ENCODE data around the gene NGLY1. TPM values are rescaled to one million over a fixed set of nuclear protein-coding genes. Genes with fewer than 3 reads are reported as not detected.

Gene NGLY1, protein sequence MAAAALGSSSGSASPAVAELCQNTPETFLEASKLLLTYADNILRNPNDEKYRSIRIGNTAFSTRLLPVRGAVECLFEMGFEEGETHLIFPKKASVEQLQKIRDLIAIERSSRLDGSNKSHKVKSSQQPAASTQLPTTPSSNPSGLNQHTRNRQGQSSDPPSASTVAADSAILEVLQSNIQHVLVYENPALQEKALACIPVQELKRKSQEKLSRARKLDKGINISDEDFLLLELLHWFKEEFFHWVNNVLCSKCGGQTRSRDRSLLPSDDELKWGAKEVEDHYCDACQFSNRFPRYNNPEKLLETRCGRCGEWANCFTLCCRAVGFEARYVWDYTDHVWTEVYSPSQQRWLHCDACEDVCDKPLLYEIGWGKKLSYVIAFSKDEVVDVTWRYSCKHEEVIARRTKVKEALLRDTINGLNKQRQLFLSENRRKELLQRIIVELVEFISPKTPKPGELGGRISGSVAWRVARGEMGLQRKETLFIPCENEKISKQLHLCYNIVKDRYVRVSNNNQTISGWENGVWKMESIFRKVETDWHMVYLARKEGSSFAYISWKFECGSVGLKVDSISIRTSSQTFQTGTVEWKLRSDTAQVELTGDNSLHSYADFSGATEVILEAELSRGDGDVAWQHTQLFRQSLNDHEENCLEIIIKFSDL
- 10 to 100 TPM; 39.5 to 40.4 TPM for total RNA-seq
- polyA plus RNA-seq (2013, experiment 1 of 2) = 24.0 TPM
- 24.0 TPM for polyA plus RNA-seq (2013, experiment 2 of 2)
- long read RNA-seq, experiment 1, partial matches to known transcripts = 6 of 17 reads
- long read RNA-seq, experiment 1, other reads (novel, unspliced or antisense) = 8 of 17 reads
- long read RNA-seq, experiment 2, transcript NGLY1-207 (12 exons, 2,534 nt) = minor isoform, 9 of 90 reads
- long read RNA-seq, experiment 2, transcript NGLY1-204 (11 exons, 2,024 nt) = minor isoform, 5 of 90 reads
- long read RNA-seq, experiment 2, transcript NGLY1-202 (12 exons, 2,473 nt) = major isoform, 53 of 90 reads
- long read RNA-seq, experiment 2, partial matches to known transcripts = 6 of 90 reads
- long read RNA-seq, experiment 2, other reads (novel, unspliced or antisense) = 17 of 90 reads
- long read RNA-seq, experiment 3, transcript NGLY1-207 (12 exons, 2,534 nt) = minor isoform, 32 of 374 reads
- long read RNA-seq, experiment 3, transcript NGLY1-202 (12 exons, 2,473 nt) = major isoform, 274 of 374 reads
- long read RNA-seq, experiment 3, transcript NGLY1-204 (11 exons, 2,024 nt) = minor isoform, 17 of 374 reads
- long read RNA-seq, experiment 3, partial matches to known transcripts = 5 of 374 reads
- long read RNA-seq, experiment 3, other reads (novel, unspliced or antisense) = 43 of 374 reads
- long read RNA-seq, experiment 4, transcript NGLY1-202 (12 exons, 2,473 nt) = major isoform, 10 of 24 reads
- long read RNA-seq, experiment 4, partial matches to known transcripts = 5 of 24 reads
- long read RNA-seq, experiment 4, other reads (novel, unspliced or antisense) = 4 of 24 reads

GRCh38 chr3:25782938-25783660 is at the start of gene NGLY1:
Gene NGLY1 (minus strand): TSS chr3:25783443. CDS start chr3:25783390, 53 bp downstream.
- Histone ChIP-seq H3K4me3 (ENCODE audit: low read length) (peak within 1 kb of the TSS; percentile 98), H3K27me3 (ENCODE audit: control insufficient read depth, insufficient read depth, low read length, poor library complexity, severe bottlenecking) (no peaks in the 10 kb centered on the region), H3K27ac (ENCODE audit: low read depth, low read length) (no peak within 1 kb of the TSS), H3K9me3 (ENCODE audit: control insufficient read depth, low read length) (no peaks in the 10 kb centered on the region), H3K4me1 (ENCODE audit: control insufficient read depth, insufficient read depth, low read length) (no peaks in the 10 kb centered on the region), H3K36me3 (ENCODE audit: control insufficient read depth, insufficient read depth, low read length) (peaks cover 4% of the 10 kb centered on the region), H3K9ac (ENCODE audit: extremely low read depth, low read length, poor library complexity, severe bottlenecking) (peak within 1 kb of the TSS; percentile 54)
- Mint-ChIP-seq H3K36me3 (ENCODE audit: low read depth) (peaks cover 4% of the 10 kb centered on the region), H3K27me3 (ENCODE audit: insufficient read depth) (peaks cover 4% of the 10 kb centered on the region), H3K4me3 (peak within 1 kb of the TSS; percentile 77), H3K4me1 (peaks cover 25% of the 10 kb centered on the region), H3K27ac (peak within 1 kb of the TSS; percentile 68), H3K9me3 (no peaks in the 10 kb centered on the region)
- peak; percentile 94 for DNase-seq
- TF ChIP-seq, protein P1, sequence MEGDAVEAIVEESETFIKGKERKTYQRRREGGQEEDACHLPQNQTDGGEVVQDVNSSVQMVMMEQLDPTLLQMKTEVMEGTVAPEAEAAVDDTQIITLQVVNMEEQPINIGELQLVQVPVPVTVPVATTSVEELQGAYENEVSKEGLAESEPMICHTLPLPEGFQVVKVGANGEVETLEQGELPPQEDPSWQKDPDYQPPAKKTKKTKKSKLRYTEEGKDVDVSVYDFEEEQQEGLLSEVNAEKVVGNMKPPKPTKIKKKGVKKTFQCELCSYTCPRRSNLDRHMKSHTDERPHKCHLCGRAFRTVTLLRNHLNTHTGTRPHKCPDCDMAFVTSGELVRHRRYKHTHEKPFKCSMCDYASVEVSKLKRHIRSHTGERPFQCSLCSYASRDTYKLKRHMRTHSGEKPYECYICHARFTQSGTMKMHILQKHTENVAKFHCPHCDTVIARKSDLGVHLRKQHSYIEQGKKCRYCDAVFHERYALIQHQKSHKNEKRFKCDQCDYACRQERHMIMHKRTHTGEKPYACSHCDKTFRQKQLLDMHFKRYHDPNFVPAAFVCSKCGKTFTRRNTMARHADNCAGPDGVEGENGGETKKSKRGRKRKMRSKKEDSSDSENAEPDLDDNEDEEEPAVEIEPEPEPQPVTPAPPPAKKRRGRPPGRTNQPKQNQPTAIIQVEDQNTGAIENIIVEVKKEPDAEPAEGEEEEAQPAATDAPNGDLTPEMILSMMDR (conservative IDR thresholded peaks at IDR 0.05) = peak; percentile 45
- 0% methylated on average over 72 of the region's 72 CpGs; no CpG with 5 or more reads in 1 of the 2 experiments for WGBS, 2 experiments (ENCODE audit: insufficient coverage in 1 of 2, insufficient read length in 1 of 2)

GRCh38 chr3:25831578-25831977 is 48.3 kb upstream of the NGLY1 start:
- H3K27me3 Mint-ChIP-seq (ENCODE audit: insufficient read depth) = no peaks in the 10 kb centered on the region
- Histone ChIP-seq H3K27me3 (ENCODE audit: control insufficient read depth, insufficient read depth, low read length, poor library complexity, severe bottlenecking) (no peaks in the 10 kb centered on the region), H3K4me3 (ENCODE audit: low read length) (no peak overlapping the region), H3K9me3 (ENCODE audit: control insufficient read depth, low read length) (no peaks in the 10 kb centered on the region), H3K9ac (ENCODE audit: extremely low read depth, low read length, poor library complexity, severe bottlenecking) (no peak overlapping the region), H3K36me3 (ENCODE audit: control insufficient read depth, insufficient read depth, low read length) (no peaks in the 10 kb centered on the region), H3K4me1 (ENCODE audit: control insufficient read depth, insufficient read depth, low read length) (no peaks in the 10 kb centered on the region), H3K27ac (ENCODE audit: low read depth, low read length) (peak overlapping the region; percentile 93)
- DNase-seq = peak; percentile 49
- H3K4me1 Mint-ChIP-seq = peaks cover 13% of the 10 kb centered on the region
- H3K36me3 Mint-ChIP-seq (ENCODE audit: low read depth) = no peaks in the 10 kb centered on the region
- no peak overlapping the region for H3K4me3 Mint-ChIP-seq
- WGBS, 2 experiments (ENCODE audit: insufficient coverage in 1 of 2, insufficient read length in 1 of 2) = 44 to 56% methylated on average over 3 of the region's 3 CpGs
- H3K9me3 Mint-ChIP-seq = no peaks in the 10 kb centered on the region
- TF ChIP-seq, protein P1 (conservative IDR thresholded peaks at IDR 0.05) = peak; percentile 61
- H3K27ac Mint-ChIP-seq = no peak overlapping the region
